Sigmoid colon (tissue), 7 donors: ENCODE results near the gene GRK6. TPM values are rescaled to one million over a fixed set of nuclear protein-coding genes. Genes with fewer than 3 reads are reported as not detected.
A peak's percentile ranks its signal among the peaks of the same experiment; 100 is the strongest.

Source experiments
- DNase-seq: peaks from one replicate; pipeline ENCODE4 v3.0.0-alpha.2; 2019
- H3K27ac ChIP-seq, 4 donors: fragments of 200-600 bp; sonication (generic); one replicate each; pipeline ENCODE4 v1.5.1; 2016 to 2019; ENCODE audit warnings: mild to moderate bottlenecking in 1 of 4
- H3K27me3 ChIP-seq, 3 donors: fragments of 200-600 bp; sonication (generic); one replicate each; pipeline ENCODE4 v1.5.1; 2019; ENCODE audit warnings: mild to moderate bottlenecking in 1 of 3
- H3K36me3 ChIP-seq, 4 donors: fragments of 200-600 bp; sonication (generic); one replicate each; pipeline ENCODE4 v1.5.1; 2016 to 2019
- H3K4me1 ChIP-seq, 4 donors: fragments of 200-600 bp; sonication (generic); one replicate each; pipeline ENCODE4 v1.5.1; 2017 to 2019
- H3K4me3 ChIP-seq, 4 donors: fragments of 200-600 bp; sonication (generic); one replicate each; pipeline ENCODE4 v1.5.1; 2017 to 2019; ENCODE audit warnings: mild to moderate bottlenecking in 2 of 4, moderate library complexity in 1 of 4
- H3K9me3 ChIP-seq, 4 donors: fragments of 200-600 bp in 3 of 4; sonication (generic) in 3 of 4; one replicate each; pipeline versions ENCODE4 v1.5.1 to v1.6.1; 2013 to 2019
- CTCF ChIP-seq, 4 experiments: fragments of 450-650 bp in 3 of 4; fragments of 200-600 bp in 1 of 4; IDR thresholded peaks; one replicate each; pipeline ENCODE4 v1.5.1; 2016 to 2019; ENCODE audit warnings: antibody characterized with exemption in 4 of 4, mild to moderate bottlenecking in 3 of 4, moderate library complexity in 2 of 4
- EP300 ChIP-seq, 4 donors: sonication (generic); formaldehyde crosslinking; IDR thresholded peaks; one replicate each; pipeline ENCODE4 v1.6.1; 2017; ENCODE audit warnings: antibody characterized with exemption in 4 of 4
- POLR2A ChIP-seq, 2 donors: fragments of 450-650 bp; IDR thresholded peaks; one replicate each; pipeline ENCODE4 v1.6.1; 2016; ENCODE audit warnings: antibody characterized with exemption in 2 of 2, mild to moderate bottlenecking in 2 of 2, moderate library complexity in 2 of 2
- POLR2AphosphoS5 ChIP-seq, 4 donors: sonication (generic); formaldehyde crosslinking; IDR thresholded peaks; one replicate each; pipeline ENCODE4 v1.6.1; 2017; ENCODE audit warnings: antibody characterized with exemption in 4 of 4
- WGBS, 2 donors: extraction: QIAGEN DNeasy Blood & Tissue Kit; methylation state at CpG; one replicate each; pipeline ENCODE4 v1.1.7; 2013; 5-methylcytosine and 5-hydroxymethylcytosine counted together
- intact Hi-C: fragments of 100-400 bp; cut with DNase I; formaldehyde crosslinking; loops from one replicate; pipeline ENCODE4 v1.15.1; 2023
- polyA plus RNA-seq, 3 donors: library from polyadenylated mRNA; stranded (reverse); fragments of 200-250 nt; gene quantifications; one replicate each; pipeline ENCODE4 v1.2.3, GENCODE V29; 2013
- total RNA-seq, 4 donors: library from RNA; depleted of rRNA; stranded (reverse); fragments of >200 nt; gene quantifications; one replicate each; pipeline ENCODE4 v1.1.0, GENCODE V29; 2016
- donor health status: healthy with polysubstance abuse.
- donor health status: Bipolar disorder and iron deficiency.
- donor health status: healthy.

GRK6 gene
- total and polyA plus RNA-seq, 7 donors = 16.5 to 47.9 (median 21.9) TPM

GRCh38 chr5:177397875-177398390 is 28.5 kb upstream of the GRK6 start:
- no peaks in the 10 kb centered on the region for H3K36me3 ChIP-seq
- no peak overlapping the region for H3K4me3 ChIP-seq
- no peak overlapping the region for H3K27ac ChIP-seq
- intact Hi-C loops = no loop called here
- no peak for DNase-seq
- H3K4me1 ChIP-seq = peaks cover 0 to 22% (median 19%) of the 10 kb centered on the region in 4 donors
- H3K9me3 ChIP-seq = no peaks in the 10 kb centered on the region
- 87 to 90% methylated on average over 16 of the region's 16 CpGs for WGBS, 2 donors
- TF ChIP-seq POLR2A (IDR thresholded peaks at IDR 0.05) = no peak
- TF ChIP-seq POLR2AphosphoS5 (IDR thresholded peaks at IDR 0.05) = no peak
- no peak for TF ChIP-seq EP300 (IDR thresholded peaks at IDR 0.05)
- TF ChIP-seq CTCF (IDR thresholded peaks at IDR 0.05) = no peak
- H3K27me3 ChIP-seq = peaks cover 35 to 82% (median 68%) of the 10 kb centered on the region in 3 donors

- no peak for TF ChIP-seq CTCF (IDR thresholded peaks at IDR 0.05)
- TF ChIP-seq POLR2AphosphoS5 (IDR thresholded peaks at IDR 0.05) = no peak
- no peak for TF ChIP-seq POLR2A (IDR thresholded peaks at IDR 0.05)
- TF ChIP-seq EP300 (IDR thresholded peaks at IDR 0.05) = no peak
Observed at GRCh38 chr5:177399997-177400868, 26.2 kb upstream of the GRK6 start, which contains the start of gene PFN3. PFN3 (minus strand) TSS chr5:177400661; CDS start chr5:177400576, 85 bp downstream.

GRCh38 chr5:177402271-177403043 is 24.0 kb upstream of the GRK6 start:
- Histone ChIP-seq H3K9me3 (no peaks in the 10 kb centered on the region), H3K27ac (no peak overlapping the region), H3K4me3 (no peak overlapping the region), H3K36me3 (no peaks in the 10 kb centered on the region), H3K27me3 (peaks cover 41 to 84% (median 78%) of the 10 kb centered on the region in 3 donors), H3K4me1 (peaks cover 0 to 43% (median 40%) of the 10 kb centered on the region in 4 donors)
- intact Hi-C loops = loop anchor here (2.0 kb wide), 1 partner anchor 22 kb away; no protein-coding TSS in a partner anchor
- DNase-seq = no peak
- WGBS, 2 donors = 14 to 15% methylated on average over 49 of the region's 49 CpGs
- TF ChIP-seq EP300 (IDR thresholded peaks at IDR 0.05) (no peak), POLR2AphosphoS5 (IDR thresholded peaks at IDR 0.05) (no peak), POLR2A (IDR thresholded peaks at IDR 0.05) (no peak), CTCF (IDR thresholded peaks at IDR 0.05) (no peak)

More at GRCh38 chr5:177399997-177400868, 26.2 kb upstream of the GRK6 start, which contains the start of gene PFN3:
- Histone ChIP-seq H3K36me3 (no peaks in the 10 kb centered on the region), H3K27ac (no peak within 1 kb of the TSS), H3K9me3 (no peaks in the 10 kb centered on the region), H3K4me1 (peaks cover 0 to 43% (median 40%) of the 10 kb centered on the region in 4 donors), H3K4me3 (no peak within 1 kb of the TSS), H3K27me3 (peaks cover 41 to 99% (median 89%) of the 10 kb centered on the region in 3 donors)
- 42% methylated on average over 92 of the region's 92 CpGs for WGBS, 2 donors
- DNase-seq = no peak
- intact Hi-C loops = no loop called here

GRCh38 chr5:177403102-177403791 is 23.2 kb upstream of the GRK6 start:
- peak overlapping the region; percentile 20 to 60 (median 52) for H3K4me3 ChIP-seq

More at GRCh38 chr5:177403102-177403791, 23.2 kb upstream of the GRK6 start:
- 1% methylated on average over 61 of the region's 61 CpGs for WGBS, 2 donors
- peaks cover 0 to 43% (median 40%) of the 10 kb centered on the region in 4 donors for H3K4me1 ChIP-seq
- peak overlapping the region in 1 of 4 donors; percentile 39 for H3K27ac ChIP-seq
- intact Hi-C loops = loop anchor here (2.0 kb wide), 1 partner anchor 22 kb away; no protein-coding TSS in a partner anchor
- peaks cover 41 to 76% (median 70%) of the 10 kb centered on the region in 3 donors for H3K27me3 ChIP-seq
- TF ChIP-seq POLR2A (IDR thresholded peaks at IDR 0.05) (no peak), EP300 (IDR thresholded peaks at IDR 0.05) (no peak), CTCF (IDR thresholded peaks at IDR 0.05) (no peak)
- no peaks in the 10 kb centered on the region for H3K36me3 ChIP-seq
- DNase-seq = no peak
- no peaks in the 10 kb centered on the region for H3K9me3 ChIP-seq
